Left ventricle myocardium superior (tissue), 1 donor: ENCODE measurements around the gene CHMP5. TPM values are rescaled to one million over a fixed set of nuclear protein-coding genes. Genes with fewer than 3 reads are reported as not detected.
A peak's percentile ranks its signal among the peaks of the same experiment; 100 is the strongest.

ENCODE experiments used
- ATAC-seq: fragments of 200-7000 bp; cut with Tn5 transposase; one replicate; pipeline ENCODE4 v1.9.1; 2020; ENCODE audit warnings: mild to moderate bottlenecking, moderate library complexity
- DNase-seq: peaks from one replicate; pipeline ENCODE4 v3.0.0-alpha.2; 2020
- intact Hi-C: fragments of 100-400 bp; cut with micrococcal nuclease; formaldehyde crosslinking; loops from one replicate; pipeline ENCODE4 v1.11.0; 2022
- total RNA-seq: library from RNA; stranded (reverse); fragmentation: NEBNext Ultra II Directional; extraction: Animal tissue kit (Norgen Biotek cat#: 25700); gene quantifications from one replicate; pipeline ENCODE4 v1.2.1, GENCODE V29; 2021
- donor health status: DM: no; HTN: yes; CAD: no; lungs with severe emphysema.

Gene CHMP5
- total RNA-seq, 1 donor from 2014 or later: 49.4 TPM

GRCh38 chr9:33265211-33265865, 489 bp downstream of the CHMP5 start:
- intact Hi-C loops: no loop called here
- ATAC-seq: peak; percentile 0
- no peak for DNase-seq

DNA sequence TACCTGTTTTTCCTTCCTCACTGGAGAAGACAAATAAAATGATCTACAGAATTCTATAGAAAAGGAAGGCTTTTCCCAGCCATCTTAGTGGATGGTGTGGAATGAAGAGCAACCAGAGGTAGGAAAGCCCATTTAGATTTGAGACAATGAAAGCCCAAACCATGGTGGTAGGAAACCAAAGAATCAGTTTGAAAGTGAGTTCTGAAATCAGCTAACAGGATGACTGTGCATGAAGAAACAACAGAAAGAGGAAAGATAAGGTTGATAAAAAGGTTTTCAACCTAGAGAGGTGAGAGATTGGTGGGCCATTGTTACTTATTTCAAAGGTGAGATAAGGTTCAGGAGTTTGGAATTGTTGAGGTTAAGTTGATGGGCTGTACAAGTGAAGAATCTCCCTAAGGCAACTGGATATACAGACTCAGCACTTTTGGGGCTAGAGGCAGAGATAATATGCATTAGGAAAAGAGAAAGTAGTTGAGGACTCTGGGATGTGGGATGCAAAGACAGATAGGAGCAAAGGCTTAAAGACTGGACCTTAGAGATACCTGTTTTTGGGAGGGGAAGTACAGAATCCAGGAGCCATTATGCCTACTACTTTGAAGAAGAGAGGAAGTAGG, 2.4 kb downstream of the CHMP5 start:
- DNase-seq (no peak), ATAC-seq (no peak)
- intact Hi-C loops: no loop called here

DNA sequence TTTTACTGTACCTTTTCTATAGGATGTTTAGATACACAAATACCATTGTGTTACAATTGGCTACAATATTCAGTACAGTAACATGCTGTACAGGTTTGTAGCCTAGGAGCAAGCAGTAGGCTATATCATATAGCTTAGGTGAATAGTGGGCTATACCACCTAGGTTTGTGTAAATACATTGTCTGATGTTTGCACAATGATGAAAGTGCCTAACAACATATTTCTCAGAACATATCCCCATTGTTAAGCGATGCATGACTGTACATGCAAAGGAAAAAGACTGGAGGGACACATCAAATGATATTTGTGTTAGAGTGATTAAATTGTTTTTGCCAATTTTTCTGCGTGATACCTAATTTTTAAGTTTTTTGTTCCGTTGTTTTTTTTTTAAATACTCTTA, 5.3 kb downstream of the CHMP5 start:
- ATAC-seq (no peak), DNase-seq (no peak)
- intact Hi-C loops: no loop called here

DNA sequence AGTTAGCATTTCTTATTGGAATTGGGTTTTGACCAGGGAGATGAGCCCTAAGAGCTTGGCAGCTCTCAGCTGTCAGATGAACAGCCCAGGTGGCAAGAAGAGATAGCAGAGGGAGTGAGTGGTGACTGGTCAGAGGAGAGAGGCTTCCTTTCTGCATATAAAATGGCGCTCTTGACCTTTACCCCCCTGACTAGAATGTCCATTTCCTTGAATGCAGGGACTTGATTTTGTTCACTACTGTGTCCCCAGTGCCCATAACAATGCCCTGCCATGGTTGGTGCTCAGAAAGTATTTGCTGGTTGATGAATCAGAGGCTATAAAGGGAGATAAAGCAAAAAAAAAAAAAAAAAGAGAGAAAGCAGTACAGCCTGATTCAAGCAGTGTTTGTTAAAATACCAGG, 7.2 kb downstream of the CHMP5 start:
- intact Hi-C loops: no loop called here
- DNase-seq (no peak), ATAC-seq (no peak)

- DNase-seq: no peak
- no peak for ATAC-seq
- intact Hi-C loops: no loop called here
Observed at GRCh38 chr9:33273266-33273971, 8.6 kb downstream of the CHMP5 start.

DNA sequence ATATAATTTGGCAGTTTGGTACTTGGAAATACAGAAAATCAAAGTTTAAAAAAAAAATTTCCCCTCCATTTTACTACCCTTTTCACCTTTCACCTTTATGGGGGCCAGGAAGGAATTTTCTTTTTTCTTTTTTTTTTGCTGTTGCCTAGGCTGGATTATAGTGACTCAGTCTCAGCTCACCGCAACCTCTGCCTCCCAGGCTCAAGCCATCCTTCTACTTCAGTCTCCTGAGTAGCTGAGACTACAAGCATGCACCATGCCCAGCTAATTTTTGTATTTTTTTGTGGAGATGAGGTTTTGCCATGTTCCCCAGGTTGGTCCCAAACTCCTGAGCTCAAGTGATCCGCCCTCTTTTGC, 9.1 kb downstream of the CHMP5 start:
- intact Hi-C loops: no loop called here
- ATAC-seq (no peak), DNase-seq (no peak)

GRCh38 chr9:33277484-33277883, 12.6 kb downstream of the CHMP5 start:
- intact Hi-C loops: no loop called here
- ATAC-seq (no peak), DNase-seq (no peak)

DNA sequence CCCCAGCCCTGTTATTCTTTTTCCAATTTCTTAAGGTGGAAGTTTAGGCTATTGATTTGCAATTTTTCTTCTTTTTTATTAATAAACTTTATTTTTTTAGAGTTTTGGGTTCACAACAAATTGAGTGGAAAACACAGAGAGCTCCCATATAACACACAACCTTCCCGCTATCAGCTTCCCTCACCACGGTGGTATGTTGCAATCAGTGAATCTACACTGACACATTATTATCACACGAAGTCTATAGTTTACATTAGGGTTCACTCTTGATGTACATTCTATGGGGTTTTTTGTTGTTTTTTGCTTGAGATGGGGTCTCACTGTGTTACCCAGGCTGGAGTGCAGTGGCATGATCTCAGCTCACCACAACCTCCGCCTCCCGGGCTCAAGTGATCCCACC, 20.7 kb downstream of the CHMP5 start:
- intact Hi-C loops: no loop called here
- ATAC-seq: no peak

GRCh38 chr9:33287087-33287490, 22.2 kb downstream of the CHMP5 start:
- intact Hi-C loops: no loop called here
- no peak for ATAC-seq

More for the DNA sequence above, 20.7 kb downstream of the CHMP5 start:
- DNase-seq: no peak

GRCh38 chr9:33288235-33288634, 23.4 kb downstream of the CHMP5 start:
- DNase-seq (no peak), ATAC-seq (no peak)
- intact Hi-C loops: no loop called here

More at GRCh38 chr9:33287087-33287490, 22.2 kb downstream of the CHMP5 start:
- DNase-seq: no peak

DNA sequence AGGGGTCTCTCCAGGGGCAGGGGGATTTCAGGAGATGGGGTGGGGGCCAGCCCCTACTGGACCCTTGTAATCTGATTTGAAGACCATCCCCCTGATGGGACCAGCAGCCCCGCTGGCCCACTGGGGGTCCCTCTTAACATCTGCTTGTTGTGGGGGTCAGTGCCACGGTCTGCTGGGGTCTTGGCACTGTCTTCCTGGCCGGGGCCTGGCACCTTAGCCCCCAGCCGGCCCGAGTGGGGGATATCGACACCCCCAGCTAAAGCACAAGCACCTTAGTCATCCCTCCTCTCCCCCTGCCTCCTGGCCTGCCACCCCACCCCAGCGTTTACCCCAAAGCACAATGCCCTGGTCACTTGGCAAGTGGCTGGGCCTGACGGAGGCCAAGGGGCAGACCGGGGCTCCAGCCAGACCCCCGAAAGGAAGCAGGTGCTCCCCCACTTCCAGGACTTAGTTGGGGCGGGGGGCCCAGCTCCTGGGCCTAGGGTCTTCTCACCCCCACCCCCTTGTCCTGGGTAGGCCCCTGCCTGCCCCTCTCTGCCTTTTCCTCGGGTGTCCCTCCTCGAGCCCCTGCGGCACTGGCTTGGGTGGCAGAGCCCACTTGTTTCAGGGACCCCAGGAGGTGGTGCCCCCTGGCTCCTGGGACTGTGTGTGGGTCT, 24.1 kb downstream of the CHMP5 start:
- ATAC-seq (no peak), DNase-seq (peak; percentile 33)
- intact Hi-C loops: no loop called here

- DNase-seq (no peak), ATAC-seq (peak; percentile 10)
- intact Hi-C loops: no loop called here
Observed at GRCh38 chr9:33289496-33289895, 24.6 kb downstream of the CHMP5 start.

DNA sequence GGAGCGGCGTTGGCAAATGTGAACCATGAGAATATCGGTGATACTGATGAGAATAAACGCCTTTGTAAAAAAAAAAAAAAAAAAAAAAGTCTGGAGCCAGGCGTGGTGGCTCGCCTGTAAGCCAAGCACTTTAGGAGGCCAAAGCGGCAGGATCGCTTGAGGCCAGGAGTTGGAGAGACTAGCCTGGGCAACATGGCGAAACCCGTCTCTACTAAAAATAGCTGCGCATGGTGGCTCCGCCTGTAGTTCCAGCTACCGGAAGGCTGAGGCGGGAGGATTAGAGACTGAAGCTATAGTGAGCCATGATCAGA, 25.0 kb downstream of the CHMP5 start:
- DNase-seq (no peak), ATAC-seq (peak; percentile 64)
- intact Hi-C loops: no loop called here

DNA sequence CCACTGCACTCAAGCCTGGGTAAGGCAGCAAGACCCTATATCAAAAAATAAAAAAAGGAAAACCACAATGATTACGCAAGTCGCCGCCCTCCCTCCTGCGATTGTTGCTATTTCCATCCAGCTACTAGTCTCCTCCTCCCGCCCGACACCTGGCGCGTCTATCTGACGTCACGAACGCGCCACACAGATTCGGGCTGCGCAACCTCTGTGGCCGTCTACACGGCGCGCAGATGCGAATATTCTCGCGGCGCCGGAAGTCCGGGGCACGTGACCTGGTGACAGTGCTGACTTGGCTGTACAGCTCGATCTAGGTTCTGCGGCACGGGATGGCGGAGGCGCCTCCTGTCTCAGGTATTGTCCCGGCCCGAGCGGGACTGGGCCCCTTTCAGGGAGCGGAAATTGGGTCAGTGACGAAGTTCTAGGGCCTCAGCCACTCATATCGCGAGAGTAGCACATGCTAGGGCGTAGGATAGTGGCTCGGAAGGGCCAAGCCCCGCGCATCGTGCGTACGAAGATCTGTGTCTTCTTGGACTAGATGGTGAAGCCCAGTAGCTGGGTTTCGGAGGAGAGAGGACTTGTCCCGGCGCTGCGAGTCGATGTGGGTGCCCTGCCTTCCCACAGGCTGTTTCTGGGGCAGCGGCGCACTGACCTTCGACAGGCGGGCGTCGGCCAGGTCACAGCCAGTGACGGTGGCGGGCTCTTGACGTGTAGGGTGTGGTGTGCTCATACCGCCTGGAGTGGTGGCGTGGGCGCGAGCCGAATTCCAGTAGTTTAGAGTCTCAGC, 25.6 kb downstream of the CHMP5 start, which contains the start of gene NFX1:
NFX1 (plus strand) TSS at position 270 of the 784 bp plus-strand sequence; CDS start at position 327, 57 bp downstream.
- peak; percentile 93 for ATAC-seq
- peak; percentile 99 for DNase-seq
- intact Hi-C loops: no loop called here

DNA sequence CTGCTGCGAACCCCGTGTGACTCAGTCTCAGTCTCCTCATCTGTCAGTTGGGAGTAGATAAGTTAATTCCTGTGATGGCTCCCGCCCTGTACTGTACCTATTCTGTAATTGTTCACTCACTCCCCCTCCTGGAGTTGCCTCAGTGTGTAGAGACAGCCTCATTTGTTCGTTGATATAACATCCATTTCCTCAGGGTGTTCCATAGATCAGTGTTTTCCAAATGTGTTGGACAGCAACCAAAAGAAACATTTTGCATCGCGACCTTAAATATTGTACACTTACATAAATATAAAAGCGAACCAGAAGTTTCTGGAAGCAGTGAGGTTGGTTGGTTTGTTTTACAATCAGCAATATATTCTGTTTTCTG, 26.2 kb downstream of the CHMP5 start:
- no peak for DNase-seq
- no peak for ATAC-seq
- intact Hi-C loops: no loop called here

DNA sequence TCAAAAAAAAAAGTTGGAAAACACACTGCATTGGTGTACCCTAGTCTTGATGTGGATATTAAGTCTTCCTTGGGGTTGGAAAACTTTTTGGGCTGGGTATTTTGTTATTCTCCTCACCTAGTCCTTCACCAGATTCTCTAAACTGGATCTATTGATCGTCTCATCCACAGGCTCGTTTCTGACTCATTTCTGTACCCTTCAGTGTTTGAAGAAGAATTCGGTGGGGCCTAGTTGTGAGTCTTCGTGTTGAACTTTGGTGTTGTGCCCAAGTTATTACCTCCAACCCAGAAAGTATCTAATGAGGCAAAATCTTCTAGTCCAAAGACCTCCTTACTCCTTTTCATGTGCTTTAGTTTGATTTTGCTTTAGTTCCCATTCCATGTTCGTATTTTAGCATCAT, 27.1 kb downstream of the CHMP5 start:
- no peak for ATAC-seq
- intact Hi-C loops: no loop called here
- DNase-seq: no peak

DNA sequence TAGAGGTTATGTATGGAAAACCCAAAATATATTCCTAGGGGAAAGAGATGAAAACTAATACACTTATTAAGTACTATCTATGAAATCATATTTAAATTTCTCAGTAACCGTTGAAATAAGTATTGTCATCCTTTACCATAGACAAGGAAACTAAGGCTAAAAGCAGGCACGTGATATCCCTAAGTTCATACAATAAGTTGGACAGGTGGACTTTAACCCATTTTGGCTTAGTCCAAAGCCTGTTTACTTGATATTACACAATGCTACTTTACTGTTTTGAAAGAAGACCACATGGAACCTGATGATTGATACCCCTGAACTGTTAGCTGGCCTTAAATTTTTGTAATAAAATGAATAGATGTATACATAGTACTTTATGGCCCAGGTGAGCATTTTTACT, 28.9 kb downstream of the CHMP5 start:
- intact Hi-C loops: no loop called here

GRCh38 chr9:33294670-33295432, 30.0 kb downstream of the CHMP5 start:
- intact Hi-C loops: no loop called here
- ATAC-seq (no peak), DNase-seq (no peak)

More for the DNA sequence above, 28.9 kb downstream of the CHMP5 start:
- no peak for DNase-seq
- ATAC-seq: no peak

DNA sequence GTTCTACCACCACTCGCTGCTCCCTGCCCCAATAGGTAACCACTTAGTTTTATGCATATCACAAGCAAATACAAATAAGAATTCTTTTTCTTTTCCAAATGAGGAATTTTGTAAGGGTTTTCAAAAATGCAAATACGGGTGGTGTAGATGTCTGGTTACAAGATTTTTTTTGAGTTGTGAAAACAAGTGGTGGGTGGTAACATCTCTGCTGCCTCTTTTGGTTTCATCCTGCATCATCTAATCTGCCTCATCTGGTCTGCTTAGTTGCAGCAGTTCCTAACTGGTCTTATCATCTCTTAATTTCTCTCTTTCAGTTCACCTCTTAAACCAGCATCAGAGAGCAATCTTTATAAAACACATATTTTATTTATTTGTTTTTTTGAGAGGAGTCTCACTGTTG, 30.7 kb downstream of the CHMP5 start:
- intact Hi-C loops: no loop called here
- DNase-seq (no peak), ATAC-seq (no peak)
